Lower leg skin (tissue), 3 donors: ENCODE data around the gene TTLL1.

Experiments
- CTCF ChIP-seq, 3 donors: fragments of 450-650 bp; IDR thresholded peaks; one replicate each; pipeline ENCODE4 v1.5.1; 2016; ENCODE audit warnings: antibody characterized with exemption in 3 of 3, mild to moderate bottlenecking in 3 of 3, moderate library complexity in 2 of 3
- POLR2A ChIP-seq, 2 donors: fragments of 450-650 bp; IDR thresholded peaks; one replicate each; pipeline ENCODE4 v1.6.1; 2016 to 2017; ENCODE audit warnings: antibody characterized with exemption in 2 of 2, mild to moderate bottlenecking in 1 of 2, moderate library complexity in 1 of 2

- TF ChIP-seq CTCF (IDR thresholded peaks at IDR 0.05) = no peak
- TF ChIP-seq POLR2A (IDR thresholded peaks at IDR 0.05) = no peak
Observed at GRCh38 chr22:43106302-43106701, 17.1 kb upstream of the TTLL1 start.
